Tibial nerve (tissue), 4 donors: ENCODE data around the gene GPHN. TPM values are rescaled to one million over a fixed set of nuclear protein-coding genes. Genes with fewer than 3 reads are reported as not detected.
"Not testable (repeated sequence)": the region's sequence is repeated elsewhere in the genome, so short reads cannot be mapped to it uniquely, and the experiment has no call there.

Experiments used
- DNase-seq, 2 donors: peaks; one replicate each; pipeline ENCODE4 v3.0.0-alpha.2; 2019; ENCODE audit warnings: low spot score in 2 of 2
- H3K27ac ChIP-seq, 4 donors: fragments of 200-600 bp; sonication (generic) in 3 of 4; one replicate each; pipeline ENCODE4 v1.5.1; 2017 to 2019; ENCODE audit warnings: mild to moderate bottlenecking in 1 of 4
- H3K27me3 ChIP-seq, 2 donors: fragments of 200-600 bp; sonication (generic) in 1 of 2; one replicate each; pipeline versions ENCODE4 v1.5.1 to v1.6.0; 2017 to 2019
- H3K36me3 ChIP-seq, 3 donors: fragments of 200-600 bp; sonication (generic); one replicate each; pipeline ENCODE4 v1.5.1; 2018 to 2019
- H3K4me1 ChIP-seq, 4 donors: fragments of 200-600 bp; sonication (generic) in 3 of 4; one replicate each; pipeline ENCODE4 v1.5.1; 2017 to 2019
- H3K4me3 ChIP-seq, 4 donors: fragments of 200-600 bp; sonication (generic) in 3 of 4; one replicate each; pipeline ENCODE4 v1.5.1; 2017 to 2019; ENCODE audit warnings: mild to moderate bottlenecking in 1 of 4, moderate library complexity in 1 of 4
- H3K9me3 ChIP-seq, 4 donors: fragments of 200-600 bp; sonication (generic) in 3 of 4; one replicate each; pipeline ENCODE4 v1.5.1; 2017 to 2019
- EP300 ChIP-seq, 2 donors: sonication (generic); formaldehyde crosslinking; IDR thresholded peaks; one replicate each; pipeline ENCODE4 v1.6.1; 2017; ENCODE audit warnings: antibody characterized with exemption in 2 of 2, mild to moderate bottlenecking in 1 of 2
- POLR2A ChIP-seq, 2 donors: fragments of 450-650 bp; IDR thresholded peaks; one replicate each; pipeline ENCODE4 v1.6.1; 2017; ENCODE audit warnings: antibody characterized with exemption in 2 of 2, mild to moderate bottlenecking in 2 of 2, moderate library complexity in 2 of 2
- WGBS, 2 donors: methylation state at CpG; one replicate each; pipeline ENCODE4 v1.1.5; 2018; 5-methylcytosine and 5-hydroxymethylcytosine counted together
- total RNA-seq, 4 donors: library from RNA; depleted of rRNA; stranded (reverse); fragments of >200 nt; gene quantifications; one replicate each; pipeline ENCODE4 v1.1.0, GENCODE V29; 2016
- TF ChIP-seq, protein P1 (sequence below), 5 experiments: fragments of 200-600 bp in 3 of 5; fragments of 450-650 bp in 2 of 5; sonication (generic) in 3 of 5; IDR thresholded peaks; one replicate each; pipeline ENCODE4 v1.5.1; 2016 to 2019; ENCODE audit warnings: antibody characterized with exemption in 5 of 5, mild to moderate bottlenecking in 3 of 5, moderate library complexity in 2 of 5

GPHN gene
- total RNA-seq, 4 donors from 2014 or later = 16.3 to 73.0 (median 36.8) TPM

DNA sequence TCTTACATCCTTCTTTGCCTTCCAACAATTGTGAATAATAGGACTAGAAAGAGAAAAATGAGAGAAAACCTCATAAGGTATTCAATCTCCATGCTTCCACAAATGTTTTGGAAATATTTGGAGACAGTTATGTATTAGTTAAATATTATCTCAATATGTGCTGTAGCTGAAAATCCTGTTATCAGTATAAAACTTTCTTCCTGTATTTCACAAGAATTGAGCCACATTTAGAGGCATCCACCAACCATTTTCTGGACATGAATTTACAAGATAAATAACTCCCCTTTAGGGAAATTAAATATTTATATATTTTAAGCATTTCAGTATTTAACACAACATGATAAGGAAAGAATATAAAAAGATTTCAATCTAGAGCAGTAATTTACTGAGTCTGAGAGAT is 200.3 kb downstream of the GPHN start:
- Histone ChIP-seq H3K36me3 (no peaks in the 10 kb centered on the region), H3K9me3 (peaks cover 0 to 31% (median 4%) of the 10 kb centered on the region in 4 donors), H3K4me1 (no peaks in the 10 kb centered on the region), H3K27ac (no peak overlapping the region), H3K27me3 (no peaks in the 10 kb centered on the region), H3K4me3 (no peak overlapping the region)
- no peak for DNase-seq
- TF ChIP-seq POLR2A (IDR thresholded peaks at IDR 0.05) = no peak
- no peak for TF ChIP-seq EP300 (IDR thresholded peaks at IDR 0.05)
- TF ChIP-seq, protein P1, sequence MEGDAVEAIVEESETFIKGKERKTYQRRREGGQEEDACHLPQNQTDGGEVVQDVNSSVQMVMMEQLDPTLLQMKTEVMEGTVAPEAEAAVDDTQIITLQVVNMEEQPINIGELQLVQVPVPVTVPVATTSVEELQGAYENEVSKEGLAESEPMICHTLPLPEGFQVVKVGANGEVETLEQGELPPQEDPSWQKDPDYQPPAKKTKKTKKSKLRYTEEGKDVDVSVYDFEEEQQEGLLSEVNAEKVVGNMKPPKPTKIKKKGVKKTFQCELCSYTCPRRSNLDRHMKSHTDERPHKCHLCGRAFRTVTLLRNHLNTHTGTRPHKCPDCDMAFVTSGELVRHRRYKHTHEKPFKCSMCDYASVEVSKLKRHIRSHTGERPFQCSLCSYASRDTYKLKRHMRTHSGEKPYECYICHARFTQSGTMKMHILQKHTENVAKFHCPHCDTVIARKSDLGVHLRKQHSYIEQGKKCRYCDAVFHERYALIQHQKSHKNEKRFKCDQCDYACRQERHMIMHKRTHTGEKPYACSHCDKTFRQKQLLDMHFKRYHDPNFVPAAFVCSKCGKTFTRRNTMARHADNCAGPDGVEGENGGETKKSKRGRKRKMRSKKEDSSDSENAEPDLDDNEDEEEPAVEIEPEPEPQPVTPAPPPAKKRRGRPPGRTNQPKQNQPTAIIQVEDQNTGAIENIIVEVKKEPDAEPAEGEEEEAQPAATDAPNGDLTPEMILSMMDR (IDR thresholded peaks at IDR 0.05) = no peak

DNA sequence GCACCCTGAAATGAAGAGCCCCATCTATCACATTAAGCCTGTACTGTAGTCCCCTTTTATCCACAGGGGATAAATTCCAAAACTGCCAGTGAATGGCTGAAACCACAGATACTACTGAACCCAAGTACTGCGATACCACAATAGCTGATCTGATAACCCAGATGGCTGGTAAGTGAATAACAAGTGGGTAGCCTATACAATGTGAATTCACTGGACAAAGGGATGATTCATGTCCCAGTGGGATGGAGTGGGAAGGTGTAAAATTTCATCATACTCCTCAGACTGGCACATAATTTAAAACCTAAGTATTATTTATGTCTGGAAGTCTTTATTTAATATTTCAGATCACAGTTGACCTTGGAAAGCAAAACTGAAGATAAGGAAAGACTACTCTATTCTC is 201.3 kb downstream of the GPHN start:
- no peak for DNase-seq
- 54 to 64% methylated on average over 1 of the region's 1 CpG for WGBS, 2 donors
- no peaks in the 10 kb centered on the region for H3K4me1 ChIP-seq
- TF ChIP-seq, protein P1 (IDR thresholded peaks at IDR 0.05) = no peak
- TF ChIP-seq EP300 (IDR thresholded peaks at IDR 0.05) (no peak), POLR2A (IDR thresholded peaks at IDR 0.05) (no peak)
- H3K9me3 ChIP-seq = peaks cover 0 to 40% (median 4%) of the 10 kb centered on the region in 4 donors
- no peak overlapping the region for H3K27ac ChIP-seq
- no peaks in the 10 kb centered on the region for H3K27me3 ChIP-seq
- H3K4me3 ChIP-seq = no peak overlapping the region
- no peaks in the 10 kb centered on the region for H3K36me3 ChIP-seq

DNA sequence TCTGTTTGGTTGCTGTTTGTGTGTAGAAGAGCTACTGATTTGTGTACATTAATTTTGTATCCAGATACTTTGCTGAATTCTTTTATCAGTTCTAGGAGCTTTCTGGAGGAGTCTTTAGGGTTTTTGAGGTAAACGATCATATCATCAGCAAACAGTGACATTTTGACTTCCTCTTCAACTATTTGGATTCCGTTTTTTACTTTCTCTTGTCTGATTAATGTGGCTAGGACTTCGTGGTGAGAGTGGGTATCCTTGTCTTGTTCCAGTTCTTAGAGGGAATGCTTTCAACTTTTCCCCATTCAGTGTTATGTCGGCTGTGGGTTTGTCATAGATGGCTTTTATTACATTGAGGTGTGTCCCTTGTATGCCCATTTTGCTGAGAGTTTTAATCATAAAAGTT is 206.3 kb downstream of the GPHN start:
- not testable (repeated sequence) for DNase-seq, H3K4me1 ChIP-seq, H3K4me3 ChIP-seq, H3K36me3 ChIP-seq, H3K27ac ChIP-seq, H3K27me3 ChIP-seq
- 81 to 83% methylated on average over 4 of the region's 4 CpGs for WGBS, 2 donors
- peaks cover 0 to 21% (median 0%) of the 10 kb centered on the region in 4 donors for H3K9me3 ChIP-seq

DNA sequence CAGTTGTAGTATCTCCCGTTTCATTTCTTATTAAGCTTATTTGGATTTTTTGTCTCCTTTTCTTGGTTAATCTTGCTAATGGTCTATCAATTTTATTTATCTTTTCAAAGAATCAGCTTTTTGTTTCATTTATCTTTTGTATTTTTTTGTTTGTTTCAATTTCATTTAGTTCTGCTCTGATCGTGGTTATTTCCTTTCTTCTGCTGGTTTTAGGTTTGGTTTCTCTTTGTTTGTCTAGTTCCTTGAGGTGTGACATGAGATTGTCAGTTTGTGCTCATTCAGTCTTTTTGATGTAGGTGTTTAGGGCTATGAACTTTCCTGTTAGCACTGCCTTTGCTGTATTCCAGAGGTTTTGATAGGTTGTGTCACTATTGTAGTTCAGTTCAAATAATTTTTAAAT is 207.4 kb downstream of the GPHN start:
- not testable (repeated sequence) for H3K4me1 ChIP-seq, H3K4me3 ChIP-seq, H3K27me3 ChIP-seq, H3K27ac ChIP-seq, DNase-seq, H3K36me3 ChIP-seq
- peaks cover 0 to 21% (median 0%) of the 10 kb centered on the region in 4 donors for H3K9me3 ChIP-seq
- 80 to 82% methylated on average over 2 of the region's 2 CpGs for WGBS, 2 donors

DNA sequence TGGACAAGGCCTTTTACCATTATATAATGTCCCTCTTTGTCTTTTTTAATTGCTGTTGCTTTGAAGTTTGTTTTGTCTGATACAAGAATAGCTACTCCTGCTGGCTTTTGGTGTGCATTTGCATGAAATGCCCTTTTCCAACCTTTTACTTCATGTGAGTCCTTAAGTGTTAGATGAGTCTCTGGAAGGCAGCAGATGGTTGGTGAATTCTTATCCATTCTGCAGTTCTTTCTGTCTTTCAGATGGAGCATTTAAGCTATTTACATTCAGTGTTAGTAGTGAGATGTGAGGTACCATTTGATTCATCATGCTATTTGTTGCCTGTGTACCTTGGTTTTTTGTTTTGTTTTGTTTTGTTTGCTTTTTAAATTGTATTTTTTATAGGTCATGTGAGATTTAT is 208.3 kb downstream of the GPHN start:
- H3K27ac ChIP-seq = no peak overlapping the region
- TF ChIP-seq POLR2A (IDR thresholded peaks at IDR 0.05) (no peak), EP300 (IDR thresholded peaks at IDR 0.05) (no peak)
- TF ChIP-seq, protein P1 (IDR thresholded peaks at IDR 0.05) = no peak
- H3K27me3 ChIP-seq = no peaks in the 10 kb centered on the region
- H3K9me3 ChIP-seq = peaks cover 0 to 21% (median 0%) of the 10 kb centered on the region in 4 donors
- no peak overlapping the region for H3K4me3 ChIP-seq
- H3K4me1 ChIP-seq = no peaks in the 10 kb centered on the region
- H3K36me3 ChIP-seq = no peaks in the 10 kb centered on the region
- no peak for DNase-seq

DNA sequence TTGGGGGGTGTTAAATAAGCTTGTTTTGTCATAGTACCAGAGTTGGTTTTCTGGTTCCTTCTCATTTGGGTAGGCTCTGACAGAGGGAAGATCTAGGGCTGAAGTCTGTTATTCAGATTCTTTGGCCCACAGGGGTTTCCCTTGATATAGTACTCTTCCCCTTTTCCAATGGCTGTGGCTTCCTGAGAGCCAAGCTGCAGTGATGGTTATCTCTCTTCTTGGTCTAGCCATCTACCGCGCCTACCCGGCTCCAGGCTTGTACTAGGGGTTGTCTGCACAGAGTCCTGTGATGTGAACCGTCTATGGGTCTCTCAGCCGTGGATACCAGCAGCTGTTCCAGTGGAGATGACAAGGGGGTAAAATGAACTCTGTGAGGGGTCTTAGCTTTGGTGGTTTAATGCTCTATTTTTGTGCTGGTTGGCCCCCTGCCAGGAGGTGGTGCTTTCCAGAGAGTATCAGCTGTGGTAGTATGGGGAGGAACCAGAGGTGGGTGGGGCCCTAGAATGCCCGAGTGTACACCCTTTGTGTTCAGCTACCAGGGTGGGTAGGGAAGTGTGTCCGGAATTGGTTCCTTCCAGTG is 209.7 kb downstream of the GPHN start:
- WGBS, 2 donors = 77 to 93% methylated on average over 7 of the region's 7 CpGs
- H3K27ac ChIP-seq = no peak overlapping the region
- DNase-seq = no peak

More for the DNA sequence above, 209.7 kb downstream of the GPHN start:
- H3K4me3 ChIP-seq = no peak overlapping the region
- no peak for TF ChIP-seq EP300 (IDR thresholded peaks at IDR 0.05)
- TF ChIP-seq POLR2A (IDR thresholded peaks at IDR 0.05) = no peak
- TF ChIP-seq, protein P1 (IDR thresholded peaks at IDR 0.05) = no peak
- H3K4me1 ChIP-seq = no peaks in the 10 kb centered on the region
- H3K27me3 ChIP-seq = no peaks in the 10 kb centered on the region
- no peaks in the 10 kb centered on the region for H3K36me3 ChIP-seq
- peaks cover 0 to 14% (median 0%) of the 10 kb centered on the region in 4 donors for H3K9me3 ChIP-seq
